H9 (cell line): Measurements from ENCODE around the gene ECSCR. TPM values are rescaled to one million over a fixed set of nuclear protein-coding genes. Genes with fewer than 3 reads are reported as not detected.
"Not testable (repeated sequence)": the region's sequence is repeated elsewhere in the genome, so short reads cannot be mapped to it uniquely, and the experiment has no call there.

Source experiments
- DNase-seq: peaks from one replicate; pipeline ENCODE4 v3.0.0-alpha.2; 2017
- H2AFZ ChIP-seq: one replicate; pipeline ENCODE4 v1.6.1; 2013; ENCODE audit warnings: mild to moderate bottlenecking, low read length, control low read depth, moderate library complexity
- H2AK5ac ChIP-seq: 2 replicates; pipeline ENCODE4 v1.6.1; 2013; ENCODE audit warnings: low read length, control low read depth, mixed read lengths; ENCODE audit not compliant: insufficient read length
- H2BK120ac ChIP-seq: one replicate; pipeline ENCODE4 v1.6.1; 2013; ENCODE audit warnings: low read depth, mild to moderate bottlenecking, low read length, control low read depth, inconsistent platforms; ENCODE audit not compliant: poor library complexity, severe bottlenecking
- H2BK12ac ChIP-seq: 2 replicates; pipeline ENCODE4 v1.6.1; 2013; ENCODE audit warnings: low read length, control low read depth, mixed read lengths, low read depth; ENCODE audit not compliant: insufficient read length
- H2BK15ac ChIP-seq: 2 replicates; pipeline ENCODE4 v1.6.1; 2013; ENCODE audit warnings: low read depth, low read length, control low read depth
- H2BK20ac ChIP-seq: one replicate; pipeline ENCODE4 v1.6.1; 2013; ENCODE audit warnings: low read depth, mild to moderate bottlenecking, low read length, control low read depth, inconsistent platforms; ENCODE audit not compliant: poor library complexity, severe bottlenecking
- H2BK5ac ChIP-seq: 2 replicates; pipeline ENCODE4 v1.6.1; 2013; ENCODE audit warnings: low read length, control low read depth, mixed read lengths; ENCODE audit not compliant: insufficient read length
- H3K14ac ChIP-seq: 2 replicates; pipeline ENCODE4 v1.6.1; 2013; ENCODE audit warnings: low read length, control low read depth; ENCODE audit not compliant: insufficient read depth
- H3K18ac ChIP-seq: 2 replicates; pipeline ENCODE4 v1.6.1; 2013; ENCODE audit warnings: low read depth, mild to moderate bottlenecking, mixed read lengths, low read length, control low read depth; ENCODE audit not compliant: insufficient read length
- H3K23ac ChIP-seq: 2 replicates; pipeline ENCODE4 v1.6.1; 2013; ENCODE audit warnings: low read length, control low read depth, mixed read lengths, low read depth; ENCODE audit not compliant: insufficient read length
- H3K23me2 ChIP-seq: 2 replicates; pipeline ENCODE4 v1.6.1; 2013; ENCODE audit warnings: low read depth, mild to moderate bottlenecking, mixed read lengths, low read length, control low read depth; ENCODE audit not compliant: insufficient read length, poor library complexity, severe bottlenecking
- H3K27ac ChIP-seq: 2 replicates; pipeline ENCODE4 v1.5.1; 2013; ENCODE audit warnings: low read length, control low read depth, mixed read lengths, low read depth; ENCODE audit not compliant: insufficient read length
- H3K27me3 ChIP-seq: 2 replicates; pipeline ENCODE4 v1.6.1; 2013; ENCODE audit warnings: low read length, control low read depth, inconsistent platforms; ENCODE audit not compliant: insufficient read depth
- H3K4ac ChIP-seq: 2 replicates; pipeline ENCODE4 v1.6.1; 2013; ENCODE audit warnings: low read depth, mild to moderate bottlenecking, control low read depth, inconsistent platforms, low read length, moderate library complexity
- H3K4me1 ChIP-seq: 2 replicates; pipeline ENCODE4 v1.6.1; 2013; ENCODE audit warnings: low read length, control low read depth, inconsistent platforms; ENCODE audit not compliant: insufficient read depth
- H3K4me2 ChIP-seq: 2 replicates; pipeline ENCODE4 v1.6.1; 2013; ENCODE audit warnings: low read length, control low read depth, mixed read lengths; ENCODE audit not compliant: insufficient read length, insufficient read depth
- H3K56ac ChIP-seq: 2 replicates; pipeline ENCODE4 v1.6.1; 2013; ENCODE audit warnings: low read depth, mild to moderate bottlenecking, mixed read lengths, low read length, control low read depth; ENCODE audit not compliant: insufficient read length
- H3K79me1 ChIP-seq: 2 replicates; pipeline ENCODE4 v1.6.1; 2013; ENCODE audit warnings: low read depth, mild to moderate bottlenecking, moderate library complexity, low read length, control low read depth, inconsistent platforms; ENCODE audit not compliant: insufficient read depth, poor library complexity, severe bottlenecking
- H3K79me2 ChIP-seq: 2 replicates; pipeline ENCODE4 v1.6.1; 2013; ENCODE audit warnings: low read length, control low read depth, inconsistent platforms; ENCODE audit not compliant: insufficient read depth
- H3K9ac ChIP-seq: 2 replicates; pipeline ENCODE4 v1.6.1; 2013; ENCODE audit warnings: low read length, control low read depth, mixed read lengths; ENCODE audit not compliant: insufficient read length; ENCODE audit errors: extremely low read depth
- H3K9me3 ChIP-seq: one replicate; pipeline ENCODE4 v1.6.1; 2013; ENCODE audit warnings: low read depth, low read length, inconsistent platforms; ENCODE audit not compliant: control insufficient read depth
- H3T11ph ChIP-seq: one replicate; pipeline ENCODE4 v1.6.1; 2013; ENCODE audit warnings: mild to moderate bottlenecking, low read length, control low read depth, inconsistent platforms
- H4K20me1 ChIP-seq: one replicate; pipeline ENCODE4 v1.6.1; 2013; ENCODE audit not compliant: control insufficient read depth, insufficient read length, insufficient read depth
- H4K5ac ChIP-seq: 2 replicates; pipeline ENCODE4 v1.6.1; 2013; ENCODE audit warnings: low read depth, mild to moderate bottlenecking, mixed read lengths, low read length, control low read depth; ENCODE audit not compliant: insufficient read length
- H4K8ac ChIP-seq: replicated peaks from 2 replicates; pipeline ENCODE4 v1.6.1; 2013; ENCODE audit warnings: low read length, control low read depth, mixed read lengths, low read depth; ENCODE audit not compliant: insufficient read length
- H4K91ac ChIP-seq: 2 replicates; pipeline ENCODE4 v1.6.1; 2013; ENCODE audit warnings: low read depth, mild to moderate bottlenecking, moderate library complexity, mixed read lengths, low read length, control low read depth; ENCODE audit not compliant: insufficient read length
- H3K27ac Mint-ChIP-seq, 3 experiments: 2 replicates in 2 of 3; 3 replicates in 1 of 3; pipeline ENCODE4 v1.8.0; 2020 to 2021; ENCODE audit warnings: mixed read lengths in 3 of 3, mild to moderate bottlenecking in 1 of 3, moderate library complexity in 1 of 3
- H3K27me3 Mint-ChIP-seq: 2 replicates; pipeline ENCODE4 v1.8.0; 2021; ENCODE audit warnings: low read depth, mild to moderate bottlenecking, moderate library complexity, mixed read lengths
- H3K36me3 Mint-ChIP-seq, 3 experiments: 2 replicates in 2 of 3; 3 replicates in 1 of 3; pipeline ENCODE4 v1.8.0; 2020 to 2021; ENCODE audit warnings: low read depth in 3 of 3, mixed read lengths in 3 of 3; ENCODE audit not compliant: insufficient read depth in 1 of 3
- H3K4me1 Mint-ChIP-seq, 2 experiments: 2 replicates each; pipeline ENCODE4 v1.8.0; 2020; ENCODE audit warnings: mixed read lengths in 2 of 2
- H3K4me3 Mint-ChIP-seq, 2 experiments: 2 replicates in 1 of 2; 3 replicates in 1 of 2; pipeline ENCODE4 v1.8.0; 2020 to 2021; ENCODE audit warnings: mild to moderate bottlenecking in 2 of 2, mixed read lengths in 2 of 2, moderate library complexity in 1 of 2
- H3K9me3 Mint-ChIP-seq, 2 experiments: 2 replicates in 1 of 2; 3 replicates in 1 of 2; pipeline ENCODE4 v1.8.0; 2020; ENCODE audit warnings: mild to moderate bottlenecking in 2 of 2, mixed read lengths in 2 of 2, moderate library complexity in 1 of 2
- CTCF ChIP-seq: fragments of 200-600 bp; sonication (generic); conservative IDR thresholded peaks from 3 replicates; pipeline ENCODE4 v1.8.0; 2021; ENCODE audit warnings: antibody characterized with exemption, mild to moderate bottlenecking
- whole genome bisulfite sequencing: extraction: QIAGEN DNeasy Blood & Tissue Kit; methylation state at CpG from one replicate; pipeline ENCODE4 v1.1.7; 2013; ENCODE audit warnings: missing lambda C conversion rate, low lambda C conversion rate, mixed read lengths; ENCODE audit not compliant: insufficient read length; ENCODE audit errors: extremely low coverage; 5-methylcytosine and 5-hydroxymethylcytosine counted together
- total RNA-seq: library from RNA; stranded (reverse); gene quantifications from 2 replicates; pipeline ENCODE4 v1.2.1, GENCODE V29; 2021

ECSCR gene
- total RNA-seq, 1 experiment from 2014 or later = 1.6 TPM

GRCh38 chr5:139443831-139444453 is 18.6 kb downstream of the ECSCR start:
- Histone ChIP-seq H4K20me1 (no peaks in the 10 kb centered on the region), H3K23ac (no peak overlapping the region), H4K91ac (no peak overlapping the region), H2BK12ac (no peak overlapping the region), H3K27me3 (no peaks in the 10 kb centered on the region), H3K79me1 (no peaks in the 10 kb centered on the region), H3K4me1 (no peaks in the 10 kb centered on the region), H3K9me3 (no peaks in the 10 kb centered on the region), H2BK5ac (no peak overlapping the region), H3K18ac (no peak overlapping the region), H2AK5ac (no peak overlapping the region), H3K4me2 (no peak overlapping the region), H3K9ac (no peak overlapping the region), H2BK20ac (no peak overlapping the region), H3K14ac (no peak overlapping the region), H3T11ph (no peak overlapping the region), H3K56ac (no peak overlapping the region), H4K5ac (no peak overlapping the region), H3K79me2 (no peaks in the 10 kb centered on the region), H2AFZ (no peak overlapping the region), H2BK15ac (no peak overlapping the region), H4K8ac (no peak overlapping the region), H3K23me2 (no peaks in the 10 kb centered on the region), H3K4ac (no peak overlapping the region), H2BK120ac (no peak overlapping the region), H3K27ac (no peak overlapping the region)
- no peak overlapping the region for H3K27ac Mint-ChIP-seq
- H3K36me3 Mint-ChIP-seq = no peaks in the 10 kb centered on the region
- H3K27me3 Mint-ChIP-seq = peaks cover 3% of the 10 kb centered on the region
- no peak for DNase-seq
- no peak overlapping the region for H3K4me3 Mint-ChIP-seq
- H3K4me1 Mint-ChIP-seq = peaks cover 15 to 21% of the 10 kb centered on the region in 2 experiments
- WGBS = no CpG with 5 or more reads among the region's 4 CpGs
- TF ChIP-seq CTCF = no peak
- H3K9me3 Mint-ChIP-seq = no peaks in the 10 kb centered on the region

- H2BK5ac ChIP-seq, H4K20me1 ChIP-seq, H2AFZ ChIP-seq, H3K9me3 ChIP-seq, H3K14ac ChIP-seq, H3T11ph ChIP-seq, H2BK20ac ChIP-seq, H3K4me2 ChIP-seq, H2AK5ac ChIP-seq, H3K56ac ChIP-seq, H3K27ac Mint-ChIP-seq, H2BK12ac ChIP-seq, H3K27ac ChIP-seq, H3K79me2 ChIP-seq, H3K9me3 Mint-ChIP-seq, H3K27me3 Mint-ChIP-seq, H3K18ac ChIP-seq, H3K4me3 Mint-ChIP-seq, H2BK15ac ChIP-seq, H4K8ac ChIP-seq, H3K79me1 ChIP-seq, H4K91ac ChIP-seq, H3K4ac ChIP-seq, H2BK120ac ChIP-seq, H3K23me2 ChIP-seq, H3K27me3 ChIP-seq, DNase-seq, H4K5ac ChIP-seq, H3K23ac ChIP-seq, H3K4me1 ChIP-seq, H3K9ac ChIP-seq: not testable (repeated sequence)
- WGBS = no CpG with 5 or more reads among the region's 17 CpGs
- peaks cover 0 to 16% (median 6%) of the 10 kb centered on the region in 3 experiments; a peak in 6 of 7 replicates for H3K36me3 Mint-ChIP-seq
- H3K4me1 Mint-ChIP-seq = peaks cover 26 to 29% of the 10 kb centered on the region in 2 experiments
Observed at GRCh38 chr5:139440416-139440815, 22.1 kb downstream of the ECSCR start.
